Hypothalamus (tissue), 51 donors: ENCODE data around the gene ATP6V1G1.
A peak's percentile ranks its signal among the peaks of the same experiment; 100 is the strongest.

Experiments used
- DNase-seq, 51 donors: peaks; one replicate each; lab custom pipeline; 2025; lab: John Stamatoyannopoulos, UW

Gene ATP6V1G1, protein sequence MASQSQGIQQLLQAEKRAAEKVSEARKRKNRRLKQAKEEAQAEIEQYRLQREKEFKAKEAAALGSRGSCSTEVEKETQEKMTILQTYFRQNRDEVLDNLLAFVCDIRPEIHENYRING

DNA sequence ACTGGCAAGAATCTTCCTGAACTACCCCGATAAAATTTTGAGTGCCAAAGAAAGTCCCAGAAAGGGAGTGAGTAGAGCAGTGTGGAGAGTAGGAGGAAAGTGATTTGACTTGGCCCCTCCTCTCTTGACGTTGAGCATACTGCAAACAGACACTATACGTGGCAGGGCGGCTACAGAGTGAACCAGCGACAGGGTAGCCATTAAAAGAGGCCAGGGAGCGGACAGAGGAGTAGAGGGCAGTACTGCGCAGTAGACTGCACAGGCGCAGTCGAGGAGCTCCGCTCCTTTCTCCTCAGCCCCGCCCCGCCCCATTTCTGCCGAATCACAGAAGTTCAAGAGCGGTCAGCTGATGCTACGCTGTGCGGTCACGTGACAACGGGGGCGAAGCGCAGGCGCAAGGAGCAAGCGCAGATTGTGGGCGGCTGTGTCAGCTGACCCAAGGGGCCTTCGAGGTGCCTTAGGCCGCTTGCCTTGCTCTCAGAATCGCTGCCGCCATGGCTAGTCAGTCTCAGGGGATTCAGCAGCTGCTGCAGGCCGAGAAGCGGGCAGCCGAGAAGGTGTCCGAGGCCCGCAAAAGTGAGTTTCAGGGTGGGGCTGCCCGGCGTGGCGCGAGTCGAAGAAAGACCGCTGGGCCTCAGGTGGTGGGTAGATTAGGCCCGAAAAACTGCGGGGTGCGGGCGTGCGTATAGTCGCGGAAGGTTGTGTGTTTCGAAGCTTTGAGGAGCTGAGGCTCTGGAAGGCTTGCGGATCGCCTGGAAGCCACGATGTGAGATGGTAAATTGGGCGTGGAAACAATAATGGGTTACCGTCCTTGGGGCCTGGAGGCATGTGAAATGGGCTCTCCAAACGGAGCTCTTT, at the start of gene ATP6V1G1:
ATP6V1G1 (plus strand) TSS at position 425 of the 858 bp plus-strand sequence; CDS start at position 495, 70 bp downstream.
- DNase-seq = peak; percentile 88 to 99 (median 96)

DNA sequence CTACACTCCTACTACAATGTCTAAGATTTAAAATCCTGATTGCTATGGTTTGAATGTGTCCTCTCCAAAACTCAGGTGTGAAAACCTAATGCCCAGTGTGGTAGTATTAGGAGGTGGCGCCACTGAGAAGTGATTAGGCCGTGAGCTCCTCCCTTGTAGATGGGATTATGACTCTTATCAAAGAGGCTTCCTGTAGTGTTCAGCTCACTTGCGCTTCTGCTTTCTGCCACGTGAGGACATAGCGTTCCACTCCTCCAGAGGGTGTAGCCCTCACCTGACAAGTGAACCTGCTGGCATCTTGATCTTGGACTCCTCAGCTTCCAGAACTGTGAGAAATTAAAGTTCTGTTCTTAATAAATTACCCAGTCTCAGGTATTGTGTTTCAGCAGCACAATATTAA, 49.3 kb upstream of the ATP6V1G1 start:
- no peak for DNase-seq

DNA sequence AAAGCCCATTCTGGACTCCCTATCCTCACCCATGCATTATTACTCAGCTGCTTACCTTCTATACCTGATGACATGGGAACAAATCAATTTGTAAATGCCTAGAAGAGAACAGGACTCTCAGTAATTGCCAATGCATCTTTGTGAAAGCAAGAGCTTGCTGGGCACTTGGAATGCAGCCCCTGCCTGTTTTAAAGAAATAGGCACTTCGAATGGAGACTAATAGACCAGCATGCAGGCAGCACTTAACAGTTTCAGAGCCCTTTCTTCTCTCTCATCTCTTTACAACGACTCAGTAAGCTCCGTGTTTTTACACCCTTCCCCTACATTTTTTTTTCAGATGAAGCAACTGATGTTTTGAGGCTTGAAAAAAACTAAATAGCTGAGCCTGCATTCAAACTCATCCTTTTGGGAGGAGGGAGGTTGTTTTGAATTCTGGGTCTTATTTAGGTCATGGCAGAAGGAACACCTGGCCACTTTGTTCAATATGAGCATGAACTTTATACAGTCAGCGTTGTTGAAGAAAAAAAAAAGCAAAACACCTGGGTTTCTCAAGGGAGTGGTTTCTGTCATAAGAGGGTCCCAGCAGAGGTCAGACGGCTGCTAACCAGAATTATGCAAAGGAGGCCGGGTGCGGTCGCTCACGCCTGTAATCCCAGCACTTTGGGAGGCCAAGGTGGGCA, 47.7 kb upstream of the ATP6V1G1 start:
- DNase-seq = no peak

DNA sequence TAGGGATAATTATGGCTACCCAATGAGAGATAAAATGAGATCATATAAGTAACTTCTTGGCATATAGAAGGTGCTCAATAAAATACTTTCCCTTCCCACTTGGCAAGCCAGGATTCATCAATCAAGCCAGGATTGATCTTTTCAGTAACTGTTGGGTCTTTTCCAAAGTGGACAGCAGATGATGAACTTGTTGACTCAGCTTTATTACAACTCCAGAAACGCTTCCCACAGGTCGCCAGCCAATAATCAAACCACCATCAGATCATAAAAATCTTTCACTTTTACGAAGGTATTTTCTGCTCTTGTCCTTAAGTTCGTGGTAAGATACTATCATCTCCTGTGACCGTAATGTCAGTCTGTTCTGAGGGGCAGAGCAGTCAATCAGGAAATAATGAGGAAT, 42.5 kb upstream of the ATP6V1G1 start:
- DNase-seq = no peak

- DNase-seq = no peak
Measured at GRCh38 chr9:114546851-114547250, 40.7 kb upstream of the ATP6V1G1 start.

GRCh38 chr9:114549697-114550330, 37.8 kb upstream of the ATP6V1G1 start:
- DNase-seq = peak in 3 of 51 donors; percentile 0 to 23 (median 19)

DNA sequence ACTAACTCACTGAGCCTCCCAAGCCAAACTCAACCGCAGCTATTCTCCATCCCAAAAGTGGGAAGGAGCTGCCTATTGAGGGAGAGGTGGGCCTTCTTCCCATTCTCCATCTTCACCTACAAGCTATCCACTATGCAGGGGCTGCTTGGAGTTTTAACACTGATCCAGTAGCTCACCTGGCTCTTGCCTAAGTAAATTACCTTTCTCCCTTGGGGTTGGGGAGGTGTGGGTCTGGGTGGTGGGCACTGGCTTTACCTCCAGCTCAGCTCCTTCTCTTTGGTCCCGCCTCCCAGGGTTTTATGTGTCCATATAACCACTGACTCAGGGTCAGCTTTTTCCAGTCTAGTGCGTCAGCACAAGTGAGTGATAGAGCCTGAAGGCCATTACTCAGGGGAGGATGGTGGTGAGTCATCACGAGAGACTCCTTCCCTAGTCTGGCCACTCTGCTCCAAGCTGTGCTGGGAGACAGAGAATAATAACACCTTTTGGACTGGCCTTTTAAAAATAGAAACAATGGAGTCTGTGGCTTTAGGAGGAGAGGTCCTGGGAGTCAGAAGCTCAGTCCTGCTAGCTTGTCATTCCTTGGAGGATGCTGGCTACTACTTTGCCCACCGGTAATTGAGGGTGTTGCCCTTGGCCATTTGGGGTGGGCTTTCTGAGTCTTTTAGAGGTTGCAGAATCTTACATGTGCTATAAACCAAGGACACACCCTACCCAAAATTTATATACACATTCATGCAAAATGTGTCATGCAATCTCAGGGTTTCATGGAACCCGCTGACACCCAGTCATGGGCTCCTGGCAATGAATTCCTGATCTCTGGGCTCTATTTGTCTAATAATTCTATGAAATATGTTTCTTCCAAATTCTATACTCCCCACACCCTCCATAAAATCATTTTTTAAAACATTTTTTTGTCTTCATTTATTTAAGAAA, 35.6 kb upstream of the ATP6V1G1 start:
- DNase-seq = peak in 2 of 51 donors; percentile 5 to 7

GRCh38 chr9:114552706-114553105, 34.9 kb upstream of the ATP6V1G1 start:
- DNase-seq = no peak

- DNase-seq = no peak
Measured at GRCh38 chr9:114553202-114553601, 34.4 kb upstream of the ATP6V1G1 start.

GRCh38 chr9:114555696-114556095, 31.9 kb upstream of the ATP6V1G1 start:
- no peak for DNase-seq

- DNase-seq = no peak
Measured at GRCh38 chr9:114558027-114558675, 29.4 kb upstream of the ATP6V1G1 start.

- DNase-seq = peak in 3 of 51 donors; percentile 4 to 33 (median 11)
Measured at GRCh38 chr9:114559830-114560513, 27.6 kb upstream of the ATP6V1G1 start.

DNA sequence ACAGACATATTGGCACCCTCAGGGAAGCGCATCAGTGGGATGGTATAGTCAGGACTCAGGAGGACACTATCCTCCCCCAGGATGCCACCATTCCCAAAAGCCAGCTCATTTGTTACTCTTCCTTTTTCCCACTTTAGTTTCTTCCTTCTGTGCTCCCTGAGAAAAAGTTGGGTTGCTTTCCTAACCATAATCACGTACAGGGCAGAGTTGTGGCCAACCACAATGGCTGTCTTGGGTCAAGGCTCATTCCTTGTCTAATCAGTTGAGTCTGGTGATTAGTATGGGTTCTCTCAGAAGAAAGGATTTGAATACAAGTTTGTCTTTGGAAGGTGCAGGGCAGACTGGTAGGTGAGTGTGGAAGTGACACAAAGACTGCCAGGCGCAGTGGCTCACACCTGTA, 26.6 kb upstream of the ATP6V1G1 start:
- no peak for DNase-seq

DNA sequence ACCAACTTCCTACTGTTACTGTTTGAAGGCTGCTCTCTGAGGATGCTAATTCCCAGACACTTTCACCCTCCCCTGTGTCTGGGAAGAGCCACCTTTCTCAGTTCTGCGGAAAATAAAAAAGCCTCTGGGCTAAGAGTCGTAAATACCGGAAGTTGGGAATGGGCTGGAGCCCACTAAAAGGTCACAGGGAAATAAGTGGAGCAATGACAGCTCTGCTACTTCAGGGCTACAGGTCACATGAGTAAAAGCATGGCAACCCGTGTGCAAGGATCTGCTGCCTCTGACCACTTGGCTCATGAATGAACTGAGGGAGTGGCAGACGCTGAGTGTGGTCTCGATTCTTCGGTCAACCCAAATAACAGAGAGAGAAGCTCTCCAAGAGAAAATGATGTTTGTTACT, 25.8 kb upstream of the ATP6V1G1 start:
- DNase-seq = no peak

GRCh38 chr9:114565204-114565603, 22.4 kb upstream of the ATP6V1G1 start:
- no peak for DNase-seq

DNA sequence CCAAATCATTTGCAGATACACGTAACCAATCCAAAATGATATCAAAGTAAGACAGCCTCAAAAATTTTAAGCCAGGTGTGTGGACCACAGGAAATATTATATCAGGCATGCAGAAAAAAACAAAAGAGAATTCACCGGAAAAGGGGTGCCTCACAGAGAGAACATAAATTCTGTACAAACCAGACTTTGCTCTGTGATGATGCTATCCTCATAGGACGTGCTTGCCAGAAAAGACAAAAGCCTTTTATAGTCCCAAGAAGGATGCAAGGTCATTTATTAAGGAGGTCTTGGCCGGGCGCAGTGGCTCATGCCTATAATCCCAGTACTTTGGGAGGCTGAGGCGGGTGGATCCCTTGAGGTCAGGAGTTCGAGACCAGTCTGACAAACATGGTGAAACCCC, 16.8 kb upstream of the ATP6V1G1 start:
- no peak for DNase-seq

- no peak for DNase-seq
Measured at GRCh38 chr9:114571391-114571790, 16.2 kb upstream of the ATP6V1G1 start.

DNA sequence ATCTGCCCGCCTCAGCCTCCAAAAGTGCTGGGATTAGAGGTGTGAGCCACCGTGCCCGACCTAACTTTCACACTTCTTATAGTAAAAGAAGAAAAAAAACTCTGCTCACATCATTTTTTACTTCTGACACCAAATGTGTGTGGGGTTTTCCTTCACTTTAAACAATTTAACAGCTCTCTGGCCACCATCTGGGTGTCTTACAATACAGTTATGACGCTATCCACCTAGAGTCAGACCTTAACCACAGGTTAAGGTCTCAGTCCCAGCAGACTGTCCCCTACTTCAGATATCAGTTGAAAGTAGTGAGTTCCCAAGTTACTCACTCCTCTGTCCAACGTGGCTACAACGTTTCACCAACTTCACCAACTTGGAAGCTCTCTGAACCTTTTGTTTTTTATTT, 15.4 kb upstream of the ATP6V1G1 start:
- DNase-seq = no peak

GRCh38 chr9:114574438-114574837, 13.1 kb upstream of the ATP6V1G1 start:
- no peak for DNase-seq
